GM10266 (cell line): Measurements from ENCODE around the gene TSPYL1.

ENCODE experiments used
- DNase-seq: peaks from one replicate; pipeline ENCODE4 v3.0.0; 2012; ENCODE audit errors: extremely low spot score
- TF ChIP-seq, protein P1 (sequence below): IDR thresholded peaks from 2 replicates; pipeline ENCODE4 v1.5.1; 2012; ENCODE audit warnings: mild to moderate bottlenecking, low read depth; ENCODE audit not compliant: control insufficient read depth, insufficient read depth; ENCODE audit errors: missing control alignments

The TSPYL1 gene

DNA sequence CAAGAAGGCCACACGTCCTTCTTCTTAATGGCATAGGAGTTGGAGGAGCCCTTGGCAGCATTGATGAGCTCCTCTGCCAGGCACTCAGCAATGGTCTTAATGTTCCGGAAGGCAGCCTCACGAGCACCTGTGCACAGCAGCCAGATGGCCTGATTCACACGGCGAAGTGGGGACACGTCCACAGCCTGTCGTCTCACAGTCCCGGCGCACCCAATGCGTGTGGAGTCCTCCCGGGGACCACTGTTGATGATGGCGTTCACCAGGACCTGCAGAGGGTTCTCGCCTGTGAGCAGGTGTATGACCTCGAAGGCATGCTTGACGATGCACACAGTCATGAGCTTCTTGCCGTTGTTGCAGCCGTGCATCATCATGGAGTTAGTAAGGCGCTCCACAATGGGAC lies 21.2 kb downstream of the TSPYL1 start:
- no peak for DNase-seq
- TF ChIP-seq, protein P1, sequence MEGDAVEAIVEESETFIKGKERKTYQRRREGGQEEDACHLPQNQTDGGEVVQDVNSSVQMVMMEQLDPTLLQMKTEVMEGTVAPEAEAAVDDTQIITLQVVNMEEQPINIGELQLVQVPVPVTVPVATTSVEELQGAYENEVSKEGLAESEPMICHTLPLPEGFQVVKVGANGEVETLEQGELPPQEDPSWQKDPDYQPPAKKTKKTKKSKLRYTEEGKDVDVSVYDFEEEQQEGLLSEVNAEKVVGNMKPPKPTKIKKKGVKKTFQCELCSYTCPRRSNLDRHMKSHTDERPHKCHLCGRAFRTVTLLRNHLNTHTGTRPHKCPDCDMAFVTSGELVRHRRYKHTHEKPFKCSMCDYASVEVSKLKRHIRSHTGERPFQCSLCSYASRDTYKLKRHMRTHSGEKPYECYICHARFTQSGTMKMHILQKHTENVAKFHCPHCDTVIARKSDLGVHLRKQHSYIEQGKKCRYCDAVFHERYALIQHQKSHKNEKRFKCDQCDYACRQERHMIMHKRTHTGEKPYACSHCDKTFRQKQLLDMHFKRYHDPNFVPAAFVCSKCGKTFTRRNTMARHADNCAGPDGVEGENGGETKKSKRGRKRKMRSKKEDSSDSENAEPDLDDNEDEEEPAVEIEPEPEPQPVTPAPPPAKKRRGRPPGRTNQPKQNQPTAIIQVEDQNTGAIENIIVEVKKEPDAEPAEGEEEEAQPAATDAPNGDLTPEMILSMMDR: no peak

DNA sequence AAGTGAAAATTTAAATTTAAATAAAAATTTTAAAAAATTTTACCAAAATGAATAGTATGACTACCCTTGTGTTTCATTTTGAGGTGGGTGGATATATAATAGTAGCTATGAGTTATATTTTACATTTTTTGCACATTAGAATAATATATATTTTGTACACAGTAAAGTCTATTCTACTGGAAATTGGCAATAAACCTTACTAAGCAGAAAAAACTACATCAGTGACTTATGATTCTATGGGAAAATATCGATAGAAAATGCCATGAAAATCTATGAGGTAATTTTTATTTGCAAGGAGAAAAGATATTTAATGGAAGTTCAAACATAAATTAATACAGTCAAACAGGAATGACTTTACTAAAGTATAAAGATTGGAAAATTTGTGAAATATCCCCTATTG lies 23.0 kb downstream of the TSPYL1 start:
- no peak for DNase-seq
- TF ChIP-seq, protein P1: no peak

DNA sequence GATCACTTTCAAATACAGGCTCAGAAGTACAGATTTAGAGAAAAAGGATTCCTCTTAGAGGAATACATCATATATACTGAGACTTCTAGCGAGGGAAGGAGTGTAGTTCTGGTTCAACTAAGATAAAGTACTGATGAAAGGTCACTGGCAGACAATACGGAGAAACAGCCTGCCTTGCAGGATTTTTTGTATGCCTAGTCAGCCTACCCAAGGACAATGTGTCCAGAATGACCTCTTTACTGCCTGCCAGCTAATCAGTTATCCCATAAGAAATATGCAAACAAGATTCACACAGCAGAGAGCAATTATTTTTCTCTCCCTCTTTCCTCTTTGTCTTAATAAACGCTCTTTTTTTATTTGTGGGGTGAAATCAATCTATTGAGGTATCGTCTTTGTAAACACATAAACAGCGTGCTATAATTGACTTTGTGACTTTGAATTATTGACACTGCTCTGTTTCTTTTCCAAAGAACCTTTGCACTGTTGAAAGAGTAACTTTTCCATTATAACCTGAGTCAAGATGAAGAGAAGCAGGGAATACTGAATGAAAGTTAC lies 24.4 kb downstream of the TSPYL1 start:
- no peak for DNase-seq
- TF ChIP-seq, protein P1: no peak

DNA sequence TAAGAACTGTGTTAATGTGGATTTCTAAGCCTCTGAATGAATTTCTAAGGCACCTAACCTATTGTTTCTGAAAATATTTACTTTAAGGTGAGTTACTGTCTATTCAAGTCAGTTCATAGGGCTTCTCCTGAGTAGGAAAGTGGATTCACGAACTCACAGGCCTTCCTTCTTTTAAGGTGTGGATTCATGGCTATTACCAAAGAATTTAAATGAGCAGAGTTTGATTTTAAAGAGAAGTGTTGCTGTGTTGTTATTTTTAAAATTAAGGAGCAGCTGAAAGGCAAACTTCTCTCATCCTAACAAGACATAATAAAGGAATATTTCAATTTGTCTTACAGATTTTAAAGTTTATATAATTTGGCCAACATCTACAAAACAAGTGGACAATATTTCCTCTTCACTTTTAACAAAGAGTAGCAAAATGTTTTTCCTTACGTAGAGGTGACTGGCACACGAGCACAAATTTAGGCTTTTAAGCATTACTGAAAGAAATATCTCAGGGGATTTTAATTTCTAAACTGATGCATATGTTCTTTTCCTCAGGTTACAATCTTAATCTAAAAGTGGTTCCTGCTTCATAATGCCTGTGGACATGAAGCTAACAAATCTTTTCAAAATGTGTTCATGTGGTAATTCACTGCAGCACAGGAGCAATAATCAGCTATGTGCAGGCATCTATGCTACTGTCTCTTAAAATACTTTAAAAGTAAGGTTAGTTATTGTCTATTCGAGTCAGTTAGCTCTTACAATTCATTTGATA lies 25.3 kb downstream of the TSPYL1 start:
- no peak for DNase-seq
- TF ChIP-seq, protein P1: no peak

GRCh38 chr6:116253505-116254296 lies 26.0 kb downstream of the TSPYL1 start, which contains the start of gene TSPYL4:
TSPYL4 (minus strand) TSS chr6:116254075; CDS start chr6:116254008, 67 bp downstream.
- TF ChIP-seq, protein P1: no peak
- peak; percentile 85 for DNase-seq

DNA sequence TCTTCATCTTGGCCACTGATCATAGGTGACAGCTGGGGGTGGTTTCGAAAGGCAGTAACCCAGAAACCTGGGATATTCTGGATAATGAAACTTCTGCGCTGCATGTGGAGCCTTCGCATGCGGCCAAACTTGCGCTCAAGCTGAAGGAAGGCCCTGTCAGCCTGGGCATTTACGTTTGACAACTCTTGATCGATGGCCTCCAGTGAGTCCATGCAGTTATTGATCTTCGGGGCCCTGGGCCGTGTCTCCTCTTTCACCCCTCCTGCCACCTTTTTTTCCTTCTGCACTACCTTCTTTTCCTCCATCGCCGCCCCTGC lies 26.6 kb downstream of the TSPYL1 start:
- DNase-seq: no peak
- TF ChIP-seq, protein P1: no peak
